H1 (cell line): Measurements from ENCODE around the gene ACOX1. TPM values are rescaled to one million over a fixed set of nuclear protein-coding genes. Genes with fewer than 3 reads are reported as not detected.

Experiments
- polyA plus RNA-seq, 7 experiments: library from polyadenylated mRNA; depleted of rRNA in 3 of 7; stranded (reverse) in 5 of 7; unstranded in 2 of 7; fragments of >200 nt in 5 of 7; fragments of 200-250 nt in 2 of 7; gene quantifications; 1 replicate in 5 of 7; 2 replicates in 1 of 7; 4 replicates in 1 of 7; pipeline versions ENCODE4 v1.2.1 to v1.2.3, GENCODE V29; 2011 to 2013; ENCODE audit warnings: missing spikeins in 2 of 7, mixed read lengths in 2 of 7
- total RNA-seq: library from RNA; stranded (reverse); fragmentation: NEBNext Ultra II Directional; extraction: Animal tissue kit (Norgen Biotek cat#: 25700); gene quantifications from 2 replicates; pipeline ENCODE4 v1.2.1, GENCODE V29; 2021
- TF ChIP-seq, protein P1 (sequence below): IDR thresholded peaks from 2 replicates; pipeline ENCODE4 v1.6.1; 2012; ENCODE audit warnings: low read length, inconsistent platforms

The ACOX1 gene
- total and polyA plus RNA-seq, 2 of the 8 experiments (the other 6 are each of a cell fraction or from before 2014, with no cell fraction given) = 10.5 to 30.4 TPM

DNA sequence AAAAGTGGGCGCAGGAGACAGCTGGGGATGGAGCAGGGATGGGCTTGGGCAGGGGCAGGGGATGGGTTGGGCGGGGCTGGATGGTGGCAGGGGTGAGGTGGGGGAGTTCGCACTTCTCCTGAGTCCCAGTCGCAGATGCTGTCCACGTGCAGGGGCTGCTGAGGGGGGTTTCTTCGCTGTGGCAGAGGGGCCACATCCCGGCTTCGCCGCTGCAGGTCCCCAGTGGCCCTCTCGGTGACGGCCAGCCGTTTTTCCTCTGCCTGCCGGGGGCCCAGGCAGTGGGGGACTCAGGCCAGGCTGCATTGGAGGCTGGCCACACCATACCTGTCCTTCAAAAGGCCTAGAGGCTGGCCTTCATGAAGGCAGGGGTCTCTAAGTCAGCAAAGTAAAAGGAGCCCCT is 39.8 kb upstream of the ACOX1 start (continued):
- TF ChIP-seq, protein P1, sequence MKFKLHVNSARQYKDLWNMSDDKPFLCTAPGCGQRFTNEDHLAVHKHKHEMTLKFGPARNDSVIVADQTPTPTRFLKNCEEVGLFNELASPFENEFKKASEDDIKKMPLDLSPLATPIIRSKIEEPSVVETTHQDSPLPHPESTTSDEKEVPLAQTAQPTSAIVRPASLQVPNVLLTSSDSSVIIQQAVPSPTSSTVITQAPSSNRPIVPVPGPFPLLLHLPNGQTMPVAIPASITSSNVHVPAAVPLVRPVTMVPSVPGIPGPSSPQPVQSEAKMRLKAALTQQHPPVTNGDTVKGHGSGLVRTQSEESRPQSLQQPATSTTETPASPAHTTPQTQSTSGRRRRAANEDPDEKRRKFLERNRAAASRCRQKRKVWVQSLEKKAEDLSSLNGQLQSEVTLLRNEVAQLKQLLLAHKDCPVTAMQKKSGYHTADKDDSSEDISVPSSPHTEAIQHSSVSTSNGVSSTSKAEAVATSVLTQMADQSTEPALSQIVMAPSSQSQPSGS = no peak
